HG02981 (cell line): ENCODE data around the gene IGF2R.

Experiments
- ATAC-seq: cut with Tn5 transposase; IDR thresholded peaks from one replicate; pipeline ENCODE4 v1.9.1; 2021; ENCODE audit warnings: mild to moderate bottlenecking, moderate library complexity; ENCODE audit not compliant: unreplicated experiment

Gene IGF2R

DNA sequence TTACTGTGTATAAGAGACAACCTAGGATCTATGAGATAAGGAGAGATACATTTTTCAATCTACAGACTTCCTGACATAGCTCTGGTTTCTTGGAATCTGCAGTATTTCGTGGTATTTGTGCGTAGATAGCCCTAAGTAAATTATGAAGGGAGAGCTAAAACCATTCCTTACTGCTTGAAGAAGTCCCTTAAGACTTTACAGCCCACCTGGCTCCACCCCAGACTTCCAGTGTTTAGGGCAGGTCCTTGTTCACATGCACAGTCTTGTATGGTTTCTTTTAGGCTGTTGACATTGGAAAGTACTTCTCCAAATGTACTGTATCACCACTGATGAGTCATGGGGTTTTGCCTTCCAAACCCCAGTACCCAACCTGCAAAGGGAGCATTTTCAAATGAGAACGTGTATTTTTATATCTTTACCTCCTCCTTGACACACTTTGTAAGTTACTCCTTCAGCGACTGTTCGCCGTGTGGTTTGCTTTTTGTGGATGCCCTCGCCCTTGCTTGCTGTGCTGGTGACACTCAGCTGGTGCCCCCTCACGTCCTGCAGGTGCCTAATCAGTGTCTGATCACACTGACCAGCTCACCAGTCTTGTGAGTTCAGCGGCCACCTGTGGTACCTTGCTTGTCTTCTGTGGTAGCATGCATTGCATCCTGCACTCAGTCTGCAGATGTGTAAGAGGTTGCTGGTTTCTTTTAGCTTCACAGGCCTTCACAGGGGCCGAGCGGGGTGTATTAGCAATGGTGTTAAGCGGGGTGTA lies 73.3 kb downstream of the IGF2R start:
- ATAC-seq = no peak

DNA sequence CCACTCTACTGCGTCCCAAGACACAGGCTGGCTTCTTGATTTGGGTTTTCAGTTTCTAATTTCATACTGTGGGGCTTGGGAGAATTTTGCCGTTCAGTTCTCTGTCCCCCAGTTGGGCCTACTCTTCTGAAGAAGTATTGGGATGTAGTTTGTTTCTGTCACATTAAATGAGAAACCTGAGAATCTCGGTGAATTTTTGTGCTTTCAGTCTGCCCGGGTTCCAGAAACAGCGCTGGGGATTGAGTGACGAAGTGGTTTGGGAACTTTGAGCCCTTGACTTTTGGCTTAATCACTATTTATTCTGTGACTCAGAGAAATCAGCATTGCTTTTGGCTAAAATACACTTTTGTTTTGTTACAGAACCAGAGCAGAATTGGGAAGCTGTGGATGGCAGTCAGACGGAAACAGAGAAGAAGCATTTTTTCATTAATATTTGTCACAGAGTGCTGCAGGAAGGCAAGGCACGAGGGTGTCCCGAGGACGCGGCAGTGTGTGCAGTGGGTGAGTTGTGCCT lies 74.0 kb downstream of the IGF2R start:
- ATAC-seq = no peak

DNA sequence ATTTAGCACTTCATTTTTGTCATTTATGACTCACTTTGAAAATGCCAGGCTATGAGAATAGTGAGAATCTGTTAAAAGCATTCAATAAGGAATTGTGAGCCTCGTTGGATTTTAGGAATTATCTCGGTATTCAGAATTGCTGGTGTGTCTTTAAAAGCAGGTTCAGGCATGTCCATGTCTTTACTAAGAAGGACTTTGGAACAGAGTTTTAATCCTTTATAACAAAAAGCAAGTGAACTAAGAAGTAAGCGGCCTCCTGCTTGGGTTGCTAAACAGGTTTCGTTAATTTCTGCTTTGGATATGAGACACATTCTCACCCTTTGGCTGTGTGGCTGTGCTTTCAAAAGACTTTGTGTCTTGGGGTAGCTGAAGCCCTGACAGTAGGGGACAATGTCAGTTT lies 74.9 kb downstream of the IGF2R start:
- no peak for ATAC-seq

- no peak for ATAC-seq
These were observed 75.8 kb downstream of the IGF2R start for GRCh38 chr6:160044687-160045086.

DNA sequence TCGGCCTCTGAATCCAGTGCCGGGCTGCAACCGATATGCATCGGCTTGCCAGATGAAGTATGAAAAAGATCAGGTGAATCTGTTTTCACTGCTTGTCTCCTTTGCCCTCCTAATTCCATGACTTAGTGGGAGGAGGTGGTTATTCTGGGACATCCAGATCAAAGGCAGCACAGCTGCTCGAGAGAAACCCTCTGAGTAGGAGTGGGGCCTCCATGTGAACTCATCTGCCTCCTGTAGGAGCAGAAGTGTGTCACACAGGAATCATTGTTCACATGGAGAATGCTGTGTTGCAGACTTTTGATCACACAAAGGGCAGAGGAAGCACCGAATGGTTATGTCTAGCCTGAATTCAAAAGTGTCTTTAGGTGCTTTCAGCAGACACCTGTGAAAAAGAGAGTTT lies 79.6 kb downstream of the IGF2R start:
- ATAC-seq = no peak

DNA sequence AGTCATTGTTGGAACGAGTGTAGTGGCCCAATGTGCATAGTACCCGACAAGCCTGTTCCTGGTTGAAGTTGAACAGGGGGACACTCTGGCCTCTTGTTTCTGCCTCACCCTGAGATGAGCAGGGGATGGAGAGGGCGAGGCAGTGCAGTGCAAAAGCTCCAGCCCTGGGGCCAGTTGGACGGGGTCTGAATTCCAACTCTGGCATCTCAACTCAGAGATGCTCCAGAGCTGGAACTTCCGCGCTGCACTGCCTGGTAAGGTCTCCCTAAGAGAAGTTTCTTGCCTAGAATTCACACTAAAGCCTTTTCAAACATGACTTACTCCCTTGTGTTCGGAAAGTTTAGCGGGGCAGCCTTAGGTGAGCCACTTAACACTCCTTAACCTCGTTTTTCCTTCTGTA lies 80.5 kb downstream of the IGF2R start:
- no peak for ATAC-seq

DNA sequence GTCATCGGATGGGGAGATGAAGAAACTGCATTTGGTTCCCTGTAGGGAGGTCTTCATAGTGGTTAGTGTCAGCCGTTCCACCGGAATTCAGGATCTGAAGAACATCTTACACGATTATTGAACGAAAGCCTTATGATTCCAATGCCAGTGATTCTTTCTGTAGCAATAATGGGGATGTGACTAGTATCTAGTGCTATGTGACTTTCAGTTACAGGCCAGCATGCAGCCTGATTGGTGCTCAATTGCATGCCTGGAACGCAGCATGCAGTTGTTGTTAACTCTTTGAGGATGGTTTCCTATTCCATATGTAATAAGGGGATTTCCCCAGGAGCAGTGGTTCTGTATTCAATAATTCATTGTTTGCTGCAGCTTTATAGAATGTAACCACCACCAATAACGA lies 81.1 kb downstream of the IGF2R start:
- ATAC-seq = no peak

- no peak for ATAC-seq
These were observed 82.5 kb downstream of the IGF2R start for GRCh38 chr6:160051390-160051789.

GRCh38 chr6:160054271-160054670 lies 85.4 kb downstream of the IGF2R start:
- ATAC-seq = no peak

- ATAC-seq = no peak
These were observed 86.0 kb downstream of the IGF2R start for GRCh38 chr6:160054913-160055312.

DNA sequence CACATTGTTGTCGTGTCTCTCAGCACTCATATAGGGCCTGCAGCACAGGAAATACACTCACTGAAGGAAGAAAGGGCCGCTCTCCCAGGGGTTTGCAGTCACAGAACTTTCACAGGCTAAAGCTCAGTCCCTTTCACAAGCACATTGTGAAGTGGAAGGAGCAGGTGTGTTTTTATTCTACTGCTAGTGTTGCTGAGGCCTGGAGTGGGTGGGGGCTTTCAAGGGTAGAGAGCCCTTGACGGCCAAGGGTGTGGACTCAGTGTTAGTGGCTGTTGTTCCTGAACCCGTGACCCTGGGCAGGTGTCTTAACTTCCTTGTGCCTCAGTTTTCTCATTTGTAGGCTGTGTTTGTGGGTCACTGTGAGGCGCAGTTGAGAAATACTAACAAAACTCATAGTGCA lies 86.5 kb downstream of the IGF2R start:
- no peak for ATAC-seq

DNA sequence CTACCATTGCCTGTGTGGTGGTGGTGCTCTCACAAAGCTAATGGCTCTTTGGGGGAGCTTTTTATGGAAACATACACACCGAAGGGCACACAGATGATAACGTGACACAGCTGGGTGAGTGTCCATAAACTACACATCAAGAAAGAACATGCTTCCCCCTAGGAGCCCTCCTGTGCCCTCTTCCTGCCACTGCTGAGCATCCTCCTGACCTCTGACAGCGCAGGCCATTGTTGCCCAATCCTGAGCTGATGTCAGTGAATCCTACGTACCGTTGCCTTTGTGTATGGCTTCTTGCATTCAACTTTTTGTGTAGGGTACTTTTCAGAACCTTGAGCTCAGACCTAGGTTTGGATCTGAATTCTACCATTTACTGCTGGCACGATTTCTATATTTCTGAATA lies 86.9 kb downstream of the IGF2R start:
- ATAC-seq = no peak

DNA sequence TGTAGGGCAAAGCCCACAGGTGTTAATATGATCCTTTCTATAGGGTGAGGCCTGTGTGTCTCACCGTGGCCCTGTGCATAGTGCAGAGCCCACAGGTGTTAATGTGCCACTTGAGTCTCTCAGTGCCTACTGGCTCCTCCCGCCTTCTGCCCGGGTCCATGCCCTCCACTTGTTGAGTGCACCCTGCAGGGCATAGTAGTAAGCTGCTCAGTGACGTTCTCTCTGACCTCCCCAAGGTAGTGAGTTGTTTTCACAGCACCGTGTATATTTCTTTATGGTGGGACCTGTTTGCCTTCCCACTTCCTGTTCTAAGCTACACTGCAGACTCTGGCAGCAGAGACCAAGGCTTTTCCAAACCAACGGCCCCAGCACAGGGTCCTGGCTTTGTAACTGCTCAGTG lies 88.2 kb downstream of the IGF2R start:
- no peak for ATAC-seq

GRCh38 chr6:160058603-160059215 lies 89.8 kb downstream of the IGF2R start:
- ATAC-seq = no peak

DNA sequence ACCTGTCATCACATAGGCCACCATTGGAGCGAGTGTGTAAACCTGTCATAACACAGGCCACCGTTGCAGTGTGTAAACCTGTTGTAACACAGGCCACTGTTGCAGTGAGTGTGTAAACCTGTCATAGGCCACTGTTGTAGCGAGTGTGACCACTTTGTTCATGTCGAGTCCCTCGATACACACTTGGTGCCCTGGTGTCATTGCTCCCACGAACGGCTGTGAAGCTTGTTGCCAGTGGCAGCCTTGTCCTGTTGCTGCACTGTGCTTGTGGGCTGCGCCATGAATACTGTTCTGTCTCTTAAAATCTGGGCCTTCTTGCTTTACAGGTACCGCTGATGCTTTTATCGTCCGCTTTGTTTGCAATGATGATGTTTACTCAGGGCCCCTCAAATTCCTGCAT lies 91.3 kb downstream of the IGF2R start:
- no peak for ATAC-seq

DNA sequence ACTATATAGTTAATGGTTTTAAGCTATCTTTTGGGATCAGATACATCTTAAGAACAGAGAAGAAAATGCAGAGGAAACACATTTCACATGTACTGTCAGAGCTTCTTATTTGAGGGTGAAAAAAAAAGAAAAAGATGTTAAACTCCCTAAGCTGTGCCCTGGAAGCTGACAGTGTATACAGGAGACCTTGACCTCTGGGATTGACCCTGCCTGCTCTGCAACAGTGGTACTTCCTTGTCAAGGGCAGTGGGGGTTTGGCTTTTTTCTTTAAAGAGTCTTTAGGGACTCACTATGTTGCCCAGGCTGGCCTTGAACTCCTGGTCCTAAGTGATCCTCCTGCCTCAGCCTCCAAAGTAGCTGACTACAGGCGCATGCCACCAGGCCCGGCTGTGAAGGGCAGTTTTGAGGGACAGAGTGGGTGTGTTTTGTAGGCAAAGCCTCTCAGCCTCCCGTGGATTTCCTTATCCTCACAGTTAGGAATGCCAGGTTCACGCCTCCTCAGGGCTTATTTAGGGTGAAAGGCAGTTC lies 92.1 kb downstream of the IGF2R start:
- ATAC-seq = no peak

GRCh38 chr6:160063771-160064413 lies 95.0 kb downstream of the IGF2R start:
- no peak for ATAC-seq

GRCh38 chr6:160065200-160065599 lies 96.3 kb downstream of the IGF2R start:
- ATAC-seq = no peak

DNA sequence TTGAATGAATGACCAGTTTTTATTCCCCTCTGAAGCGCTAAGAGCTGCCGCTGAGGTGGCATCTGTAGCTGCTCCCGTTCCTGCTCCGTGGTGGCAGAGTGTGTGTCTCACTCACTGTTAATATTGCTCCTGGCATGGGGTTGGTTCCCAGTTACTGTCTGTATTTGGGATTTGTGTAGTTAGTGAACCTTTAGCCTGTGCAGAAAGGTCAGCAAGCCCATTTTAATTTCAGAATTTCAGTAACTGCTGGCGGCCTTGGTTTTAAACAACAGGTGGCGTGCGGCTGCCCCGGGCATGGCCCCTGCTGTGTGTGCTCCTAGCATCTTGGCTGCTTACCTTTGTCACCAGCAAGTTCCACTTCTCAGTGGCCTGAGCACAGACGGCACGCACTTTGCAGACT lies 98.7 kb downstream of the IGF2R start:
- ATAC-seq = no peak

GRCh38 chr6:160068346-160068745 lies 99.5 kb downstream of the IGF2R start:
- no peak for ATAC-seq

GRCh38 chr6:160069050-160069454 lies 100.2 kb downstream of the IGF2R start:
- peak; percentile 80 for ATAC-seq

GRCh38 chr6:160069459-160069858 lies 100.6 kb downstream of the IGF2R start:
- no peak for ATAC-seq
